Measurements from ENCODE around the gene HMCN2. TPM values are rescaled to one million over a fixed set of nuclear protein-coding genes. Genes with fewer than 3 reads are reported as not detected.

HMCN2 gene
- total and polyA plus RNA-seq, 2 donors from 2014 or later, result 0.99 to 8.6 TPM

- FAIRE-seq, result no peak
- Histone ChIP-seq H3K27me3 (ENCODE audit: control insufficient read depth, insufficient read depth, low read length) (no peaks in the 10 kb centered on the region), H3K36me3 (ENCODE audit: control insufficient read depth in 2 of 3, insufficient read depth in 3 of 3, low read length in 3 of 3) (peaks cover 3 to 14% (median 4%) of the 10 kb centered on the region in 3 donors), H3K27ac (ENCODE audit: low read depth in 2 of 2, low read length in 2 of 2) (no peak overlapping the region), H3K4me3 (ENCODE audit: low read length in 3 of 3) (no peak overlapping the region), H3K4me1 (ENCODE audit: control insufficient read depth in 2 of 3, insufficient read depth in 2 of 3, low read depth in 1 of 3, low read length in 3 of 3) (peaks cover 0 to 46% (median 38%) of the 10 kb centered on the region in 3 donors), H3K9ac (ENCODE audit: low read length in 3 of 3) (no peak overlapping the region), H3K9me3 (ENCODE audit: control insufficient read depth in 2 of 3, insufficient read depth in 1 of 3, low read length in 3 of 3) (peaks cover 0 to 2% (median 0%) of the 10 kb centered on the region in 3 donors)
- TF ChIP-seq CTCF (IDR thresholded peaks at IDR 0.05; ENCODE audit: borderline replicate concordance, extremely low read depth, insufficient read depth), result no peak
- no peak for DNase-seq
- intact Hi-C loops (cut with DNase I), result no loop called here
These were observed 189.3 kb downstream of the HMCN2 start for GRCh38 chr9:130454812-130455325.

- Histone ChIP-seq H3K9me3 (ENCODE audit: control insufficient read depth in 2 of 3, insufficient read depth in 1 of 3, low read length in 3 of 3) (peaks cover 0 to 2% (median 0%) of the 10 kb centered on the region in 3 donors), H3K27me3 (ENCODE audit: control insufficient read depth, insufficient read depth, low read length) (no peaks in the 10 kb centered on the region), H3K4me1 (ENCODE audit: control insufficient read depth in 2 of 3, insufficient read depth in 2 of 3, low read depth in 1 of 3, low read length in 3 of 3) (peaks cover 0 to 16% (median 12%) of the 10 kb centered on the region in 3 donors), H3K9ac (ENCODE audit: low read length in 3 of 3) (no peak overlapping the region), H3K36me3 (ENCODE audit: control insufficient read depth in 2 of 3, insufficient read depth in 3 of 3, low read length in 3 of 3) (peaks cover 3 to 30% (median 4%) of the 10 kb centered on the region in 3 donors), H3K27ac (ENCODE audit: low read depth in 2 of 2, low read length in 2 of 2) (no peak overlapping the region), H3K4me3 (ENCODE audit: low read length in 3 of 3) (no peak overlapping the region)
- no peak for TF ChIP-seq CTCF (IDR thresholded peaks at IDR 0.05; ENCODE audit: borderline replicate concordance, extremely low read depth, insufficient read depth)
- DNase-seq (no peak), FAIRE-seq (no peak)
- intact Hi-C loops (cut with DNase I), result no loop called here
These were observed 192.7 kb downstream of the HMCN2 start for GRCh38 chr9:130458027-130458803.

DNA sequence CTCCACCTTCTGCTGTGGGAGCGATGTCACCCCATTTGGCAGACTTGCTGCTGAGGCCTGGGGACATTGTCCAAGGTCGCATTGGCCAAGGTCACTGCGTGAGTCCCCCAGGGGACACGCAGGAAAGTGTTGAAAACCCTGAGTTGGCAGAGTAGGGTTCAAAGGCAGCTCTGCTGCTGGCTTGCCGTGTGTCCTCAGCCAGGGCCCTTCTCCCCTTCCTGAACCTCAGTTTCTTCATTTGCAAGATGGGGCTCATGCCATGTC is 193.2 kb downstream of the HMCN2 start:
- H3K4me1 ChIP-seq (ENCODE audit: control insufficient read depth in 2 of 3, insufficient read depth in 2 of 3, low read depth in 1 of 3, low read length in 3 of 3), result peaks cover 0 to 11% (median 7%) of the 10 kb centered on the region in 3 donors

More for the DNA sequence above, 193.2 kb downstream of the HMCN2 start:
- no peak for FAIRE-seq
- no peak for DNase-seq
- H3K9me3 ChIP-seq (ENCODE audit: control insufficient read depth in 2 of 3, insufficient read depth in 1 of 3, low read length in 3 of 3), result peaks cover 0 to 2% (median 0%) of the 10 kb centered on the region in 3 donors
- H3K4me3 ChIP-seq (ENCODE audit: low read length in 3 of 3), result no peak overlapping the region
- H3K27ac ChIP-seq (ENCODE audit: low read depth in 2 of 2, low read length in 2 of 2), result no peak overlapping the region
- H3K27me3 ChIP-seq (ENCODE audit: control insufficient read depth, insufficient read depth, low read length), result no peaks in the 10 kb centered on the region
- TF ChIP-seq CTCF (IDR thresholded peaks at IDR 0.05; ENCODE audit: borderline replicate concordance, extremely low read depth, insufficient read depth), result no peak
- peaks cover 3 to 30% (median 4%) of the 10 kb centered on the region in 3 donors for H3K36me3 ChIP-seq (ENCODE audit: control insufficient read depth in 2 of 3, insufficient read depth in 3 of 3, low read length in 3 of 3)
- no peak overlapping the region for H3K9ac ChIP-seq (ENCODE audit: low read length in 3 of 3)
- intact Hi-C loops (cut with DNase I), result no loop called here
